ENCODE measurements around the gene STX4. TPM values are rescaled to one million over a fixed set of nuclear protein-coding genes. Genes with fewer than 3 reads are reported as not detected.
A peak's percentile ranks its signal among the peaks of the same experiment; 100 is the strongest.

The STX4 gene
- total and polyA plus RNA-seq, 9 of the 15 experiments (the other 6 are each of a cell fraction or from before 2014, with no cell fraction given): 3.2 to 48.0 (median 21.5) TPM

- TF ChIP-seq, protein P1, sequence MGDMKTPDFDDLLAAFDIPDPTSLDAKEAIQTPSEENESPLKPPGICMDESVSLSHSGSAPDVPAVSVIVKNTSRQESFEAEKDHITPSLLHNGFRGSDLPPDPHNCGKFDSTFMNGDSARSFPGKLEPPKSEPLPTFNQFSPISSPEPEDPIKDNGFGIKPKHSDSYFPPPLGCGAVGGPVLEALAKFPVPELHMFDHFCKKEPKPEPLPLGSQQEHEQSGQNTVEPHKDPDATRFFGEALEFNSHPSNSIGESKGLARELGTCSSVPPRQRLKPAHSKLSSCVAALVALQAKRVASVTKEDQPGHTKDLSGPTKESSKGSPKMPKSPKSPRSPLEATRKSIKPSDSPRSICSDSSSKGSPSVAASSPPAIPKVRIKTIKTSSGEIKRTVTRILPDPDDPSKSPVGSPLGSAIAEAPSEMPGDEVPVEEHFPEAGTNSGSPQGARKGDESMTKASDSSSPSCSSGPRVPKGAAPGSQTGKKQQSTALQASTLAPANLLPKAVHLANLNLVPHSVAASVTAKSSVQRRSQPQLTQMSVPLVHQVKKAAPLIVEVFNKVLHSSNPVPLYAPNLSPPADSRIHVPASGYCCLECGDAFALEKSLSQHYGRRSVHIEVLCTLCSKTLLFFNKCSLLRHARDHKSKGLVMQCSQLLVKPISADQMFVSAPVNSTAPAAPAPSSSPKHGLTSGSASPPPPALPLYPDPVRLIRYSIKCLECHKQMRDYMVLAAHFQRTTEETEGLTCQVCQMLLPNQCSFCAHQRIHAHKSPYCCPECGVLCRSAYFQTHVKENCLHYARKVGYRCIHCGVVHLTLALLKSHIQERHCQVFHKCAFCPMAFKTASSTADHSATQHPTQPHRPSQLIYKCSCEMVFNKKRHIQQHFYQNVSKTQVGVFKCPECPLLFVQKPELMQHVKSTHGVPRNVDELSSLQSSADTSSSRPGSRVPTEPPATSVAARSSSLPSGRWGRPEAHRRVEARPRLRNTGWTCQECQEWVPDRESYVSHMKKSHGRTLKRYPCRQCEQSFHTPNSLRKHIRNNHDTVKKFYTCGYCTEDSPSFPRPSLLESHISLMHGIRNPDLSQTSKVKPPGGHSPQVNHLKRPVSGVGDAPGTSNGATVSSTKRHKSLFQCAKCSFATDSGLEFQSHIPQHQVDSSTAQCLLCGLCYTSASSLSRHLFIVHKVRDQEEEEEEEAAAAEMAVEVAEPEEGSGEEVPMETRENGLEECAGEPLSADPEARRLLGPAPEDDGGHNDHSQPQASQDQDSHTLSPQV (IDR thresholded peaks at IDR 0.05): peak; percentile 95
- TF ChIP-seq HNRNPUL1 (IDR thresholded peaks at IDR 0.05; ENCODE audit: low read length) (no peak), ZC3H8 (IDR thresholded peaks at IDR 0.05) (no peak), ZBTB33 (CRISPR knock-in tag; IDR thresholded peaks at IDR 0.05) (peak; percentile 60; the same call in 1 of the 2 replicates), MCM5 (IDR thresholded peaks at IDR 0.05; ENCODE audit: low read depth) (no peak), ZNF263 (CRISPR knock-in tag; IDR thresholded peaks at IDR 0.05; ENCODE audit: borderline replicate concordance) (no peak; the same call in 1 of the 2 replicates), HSF4 (CRISPR knock-in tag; IDR thresholded peaks at IDR 0.05; ENCODE audit: borderline replicate concordance) (no peak), FOXA1 (IDR thresholded peaks at IDR 0.05; ENCODE audit: borderline replicate concordance) (no peak), ZNF586 (CRISPR knock-in tag; conservative IDR thresholded peaks at IDR 0.05) (no peak), TGIF2 (CRISPR knock-in tag; IDR thresholded peaks at IDR 0.05) (no peak), RUNX1 (IDR thresholded peaks at IDR 0.05; ENCODE audit: low read depth) (no peak), CTBP1 (IDR thresholded peaks at IDR 0.05; ENCODE audit: borderline replicate concordance) (peak; percentile 83; the same call in 1 of the 2 replicates), ZBTB7A (IDR thresholded peaks at IDR 0.05; ENCODE audit: borderline replicate concordance, control insufficient read depth, low read depth, low read length) (peak; percentile 82), RFX1 (IDR thresholded peaks at IDR 0.05) (no peak), SRSF1 (IDR thresholded peaks at IDR 0.05; ENCODE audit: low read depth, low read length) (no peak), XRCC5 (IDR thresholded peaks at IDR 0.05; ENCODE audit: low read depth, low read length) (no peak), ZNF134 (CRISPR knock-in tag; conservative IDR thresholded peaks at IDR 0.05) (no peak), LEF1 (IDR thresholded peaks at IDR 0.05) (peak; percentile 75; the same call in 1 of the 2 replicates), ARID1B (IDR thresholded peaks at IDR 0.05) (peak; percentile 52), HMGN3 (IDR thresholded peaks at IDR 0.05; ENCODE audit: borderline replicate concordance, extremely low read depth, insufficient read length, low read depth, low read length) (peak; percentile 33)
- TF ChIP-seq, protein P2, sequence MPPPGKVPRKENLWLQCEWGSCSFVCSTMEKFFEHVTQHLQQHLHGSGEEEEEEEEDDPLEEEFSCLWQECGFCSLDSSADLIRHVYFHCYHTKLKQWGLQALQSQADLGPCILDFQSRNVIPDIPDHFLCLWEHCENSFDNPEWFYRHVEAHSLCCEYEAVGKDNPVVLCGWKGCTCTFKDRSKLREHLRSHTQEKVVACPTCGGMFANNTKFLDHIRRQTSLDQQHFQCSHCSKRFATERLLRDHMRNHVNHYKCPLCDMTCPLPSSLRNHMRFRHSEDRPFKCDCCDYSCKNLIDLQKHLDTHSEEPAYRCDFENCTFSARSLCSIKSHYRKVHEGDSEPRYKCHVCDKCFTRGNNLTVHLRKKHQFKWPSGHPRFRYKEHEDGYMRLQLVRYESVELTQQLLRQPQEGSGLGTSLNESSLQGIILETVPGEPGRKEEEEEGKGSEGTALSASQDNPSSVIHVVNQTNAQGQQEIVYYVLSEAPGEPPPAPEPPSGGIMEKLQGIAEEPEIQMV (tag; conservative IDR thresholded peaks at IDR 0.05; ENCODE audit: low read depth): no peak
Measured at GRCh38 chr16:31032736-31033708, at the start of gene STX4 (continued).

All from K562 (cell line).